HS-27A (cell line): Measurements from ENCODE around the gene RGS12.

Experiments used
- DNase-seq: peaks from one replicate; pipeline ENCODE4 v3.0.0-alpha.2; 2012; ENCODE audit warnings: low read depth, missing footprints

RGS12 gene

GRCh38 chr4:3253808-3254207 is 39.0 kb upstream of the RGS12 start:
- DNase-seq: no peak

- DNase-seq: no peak
These were observed 38.3 kb upstream of the RGS12 start for GRCh38 chr4:3254302-3255131.

GRCh38 chr4:3255611-3256186 is 37.1 kb upstream of the RGS12 start:
- no peak for DNase-seq

GRCh38 chr4:3256230-3257102 is 36.4 kb upstream of the RGS12 start:
- DNase-seq: no peak

- DNase-seq: no peak
These were observed 35.7 kb upstream of the RGS12 start for GRCh38 chr4:3257103-3257555.

GRCh38 chr4:3257556-3258482 is 35.0 kb upstream of the RGS12 start:
- no peak for DNase-seq

GRCh38 chr4:3261411-3262207 is 31.2 kb upstream of the RGS12 start:
- DNase-seq: no peak

- DNase-seq: no peak
These were observed 30.4 kb upstream of the RGS12 start for GRCh38 chr4:3262208-3263052.

GRCh38 chr4:3263053-3263875 is 29.6 kb upstream of the RGS12 start:
- DNase-seq: no peak

- no peak for DNase-seq
These were observed 29.0 kb upstream of the RGS12 start for GRCh38 chr4:3263876-3264193.

GRCh38 chr4:3266076-3266475 is 26.7 kb upstream of the RGS12 start:
- DNase-seq: no peak

GRCh38 chr4:3267576-3268394 is 25.0 kb upstream of the RGS12 start:
- DNase-seq: no peak

GRCh38 chr4:3268395-3269104 is 24.3 kb upstream of the RGS12 start:
- DNase-seq: no peak

- no peak for DNase-seq
These were observed 23.5 kb upstream of the RGS12 start for GRCh38 chr4:3269105-3269927.

- no peak for DNase-seq
These were observed 22.7 kb upstream of the RGS12 start for GRCh38 chr4:3269991-3270611.

GRCh38 chr4:3271131-3271530 is 21.7 kb upstream of the RGS12 start:
- no peak for DNase-seq
